ENCODE data around the gene LRRC28.

Gene LRRC28

GRCh38 chr15:99307735-99308134 lies 56.5 kb downstream of the LRRC28 start:
- no peak for DNase-seq

GRCh38 chr15:99310745-99311144 lies 59.5 kb downstream of the LRRC28 start:
- DNase-seq, result no peak

- DNase-seq, result no peak
Observed at GRCh38 chr15:99312228-99312627, 60.9 kb downstream of the LRRC28 start.

GRCh38 chr15:99312794-99313193 lies 61.5 kb downstream of the LRRC28 start:
- no peak for DNase-seq

- no peak for DNase-seq
Observed at GRCh38 chr15:99315636-99316035, 64.4 kb downstream of the LRRC28 start.

GRCh38 chr15:99320374-99321215 lies 69.3 kb downstream of the LRRC28 start:
- DNase-seq, result no peak

GRCh38 chr15:99321468-99321867 lies 70.2 kb downstream of the LRRC28 start:
- DNase-seq, result no peak

- DNase-seq, result no peak
Observed at GRCh38 chr15:99322643-99323405, 71.5 kb downstream of the LRRC28 start.

GRCh38 chr15:99324082-99324620 lies 72.9 kb downstream of the LRRC28 start:
- DNase-seq, result no peak

GRCh38 chr15:99324700-99325099 lies 73.4 kb downstream of the LRRC28 start:
- DNase-seq, result no peak

- DNase-seq, result no peak
Observed at GRCh38 chr15:99326235-99326634, 75.0 kb downstream of the LRRC28 start.

GRCh38 chr15:99328106-99329072 lies 77.1 kb downstream of the LRRC28 start:
- DNase-seq, result no peak

GRCh38 chr15:99331381-99331780 lies 80.1 kb downstream of the LRRC28 start:
- no peak for DNase-seq

GRCh38 chr15:99333413-99333812 lies 82.1 kb downstream of the LRRC28 start:
- no peak for DNase-seq

GRCh38 chr15:99333981-99334380 lies 82.7 kb downstream of the LRRC28 start:
- DNase-seq, result no peak

- DNase-seq, result no peak
Observed at GRCh38 chr15:99335508-99335907, 84.2 kb downstream of the LRRC28 start.

GRCh38 chr15:99336794-99337193 lies 85.5 kb downstream of the LRRC28 start:
- DNase-seq, result no peak

GRCh38 chr15:99340347-99340746 lies 89.1 kb downstream of the LRRC28 start:
- no peak for DNase-seq

- DNase-seq, result no peak
Observed at GRCh38 chr15:99341786-99342185, 90.5 kb downstream of the LRRC28 start.

- DNase-seq, result no peak
Observed at GRCh38 chr15:99343208-99343607, 91.9 kb downstream of the LRRC28 start.

- DNase-seq, result no peak
Observed at GRCh38 chr15:99343881-99344551, 92.7 kb downstream of the LRRC28 start.

- no peak for DNase-seq
Observed at GRCh38 chr15:99344639-99345038, 93.4 kb downstream of the LRRC28 start.

All from NCI-H2227 treated with DMSO at 0.1 percent for 48 hours (cell line).